GM21825 (cell line): Measurements from ENCODE around the gene PRRX1.

Experiments
- ATAC-seq: cut with Tn5 transposase; IDR thresholded peaks from one replicate; pipeline ENCODE4 v1.9.1; 2021; ENCODE audit warnings: mild to moderate bottlenecking, moderate library complexity; ENCODE audit not compliant: unreplicated experiment

The PRRX1 gene

DNA sequence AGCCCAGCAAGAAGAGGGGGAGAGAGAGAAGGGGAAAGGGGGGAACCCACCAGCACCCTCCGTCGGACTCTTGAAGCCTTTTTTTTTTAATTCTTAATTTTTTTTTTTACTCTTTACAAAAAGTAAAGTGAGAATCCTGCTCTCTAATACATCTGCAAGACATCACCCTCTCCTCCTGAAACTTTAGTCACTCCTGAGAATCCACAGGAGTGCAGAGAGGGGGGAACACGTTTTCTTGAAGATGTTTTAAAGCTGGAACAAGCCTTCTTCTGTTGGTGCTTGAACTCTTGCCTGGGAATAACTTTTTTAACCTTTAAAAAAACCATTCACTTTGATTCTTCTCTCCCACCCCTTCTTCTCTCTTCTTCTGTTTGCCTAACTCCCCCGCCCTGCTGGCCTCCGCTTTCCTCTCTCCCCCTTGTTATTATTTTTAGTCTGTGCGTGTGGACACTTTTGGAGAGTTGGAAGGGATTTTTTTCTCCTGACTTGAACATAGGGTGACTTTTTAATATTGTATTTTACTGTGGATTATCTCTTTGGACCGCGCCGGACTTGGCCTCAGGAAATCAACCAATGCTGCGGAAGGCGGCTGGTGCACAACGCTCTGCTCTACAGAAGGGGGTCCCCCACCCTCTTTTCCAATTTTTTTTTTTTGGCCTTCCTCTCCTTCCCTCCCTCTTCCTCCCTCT lies 383 bp upstream of the PRRX1 start:
- ATAC-seq: no peak

DNA sequence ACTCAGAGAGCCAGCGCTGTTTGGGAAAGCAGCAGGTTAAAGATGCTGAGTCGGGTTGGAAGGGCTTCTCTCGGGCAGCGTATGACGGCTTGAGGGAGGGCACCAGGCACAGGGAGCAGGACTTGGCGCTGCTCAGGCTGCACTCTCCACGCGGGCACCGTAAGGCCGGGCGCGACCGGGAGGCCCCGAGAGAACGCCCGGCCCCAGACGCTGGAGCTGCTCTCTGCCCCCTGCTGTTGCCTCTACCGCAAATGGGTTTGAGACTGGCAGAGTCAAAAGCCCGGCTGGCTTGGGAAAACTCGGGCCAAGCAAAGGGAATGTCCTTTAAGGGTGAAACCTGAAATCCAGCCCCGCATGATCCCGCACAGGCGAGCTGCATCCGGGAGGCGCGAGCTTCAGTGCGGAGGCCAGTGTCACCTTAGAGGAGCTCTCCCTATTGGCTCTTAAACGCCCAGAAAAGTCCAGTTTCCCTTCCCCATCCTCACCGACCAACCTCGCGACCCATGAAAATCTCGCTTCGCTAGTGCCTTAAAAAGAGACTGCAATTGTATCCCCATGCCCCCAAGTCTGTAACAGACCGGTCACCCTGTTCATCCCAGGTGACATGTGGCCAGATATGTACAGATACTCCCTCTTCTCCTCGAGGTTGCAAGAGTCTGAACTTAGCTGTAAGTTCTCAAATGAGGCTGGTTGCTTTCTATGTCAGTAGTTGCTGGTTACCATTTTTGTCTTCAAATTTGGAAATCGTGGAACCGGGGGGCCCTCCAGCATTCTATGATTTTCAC lies 1.1 kb downstream of the PRRX1 start:
- ATAC-seq: no peak

DNA sequence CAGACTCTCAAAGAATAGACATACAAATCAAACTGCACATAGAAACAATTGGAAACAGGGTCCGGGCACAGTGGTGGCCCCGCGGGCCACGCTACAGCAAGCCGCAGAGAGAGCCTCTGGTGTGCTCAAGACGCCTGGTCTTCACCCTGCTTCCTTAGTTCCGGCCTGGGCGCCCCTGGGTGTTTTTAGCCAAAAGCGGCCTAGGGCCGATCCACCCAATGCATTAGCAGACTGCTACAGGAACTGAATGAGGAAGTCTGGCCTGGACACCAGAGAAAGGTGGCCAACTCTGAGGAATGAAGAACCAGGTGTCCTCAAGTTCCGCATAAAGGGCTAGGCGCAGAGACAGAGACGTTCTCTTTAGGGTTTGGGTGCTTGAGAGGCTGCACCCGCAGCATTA lies 1.7 kb downstream of the PRRX1 start:
- ATAC-seq: no peak

DNA sequence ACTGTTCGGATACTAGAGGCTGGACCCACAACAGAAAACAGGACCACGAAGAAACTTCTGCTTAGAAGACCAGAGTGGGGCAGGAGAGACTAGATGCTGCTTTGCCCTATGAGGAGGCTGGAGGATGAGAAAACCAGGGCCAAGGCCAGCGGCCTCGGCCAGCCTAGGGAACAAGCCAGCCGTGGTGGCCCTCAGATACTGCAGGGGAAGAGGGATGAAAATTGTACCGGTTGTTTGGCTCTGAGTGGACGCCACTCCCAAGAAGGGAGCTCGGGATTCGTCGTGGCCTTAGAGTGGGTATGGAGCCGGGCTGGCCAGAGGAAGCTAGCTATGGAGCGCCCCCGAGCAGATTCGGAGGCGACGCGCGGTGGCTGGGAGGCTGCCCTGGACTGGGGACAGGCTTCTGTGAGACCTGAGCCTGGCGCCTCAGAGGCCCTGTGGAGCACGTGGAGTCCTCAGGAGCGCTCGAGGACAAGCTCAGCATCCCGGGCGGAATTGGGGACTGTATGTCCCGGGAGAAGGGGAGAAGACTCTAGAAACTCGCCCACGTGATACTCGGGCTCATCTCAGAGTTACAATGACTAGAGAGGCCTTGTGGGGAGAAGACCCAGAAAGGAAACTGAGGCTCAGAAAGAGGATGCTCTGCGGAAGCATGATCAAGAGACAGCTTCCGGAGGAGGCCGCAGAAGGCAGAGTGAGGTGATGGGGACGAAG lies 2.8 kb downstream of the PRRX1 start:
- no peak for ATAC-seq

DNA sequence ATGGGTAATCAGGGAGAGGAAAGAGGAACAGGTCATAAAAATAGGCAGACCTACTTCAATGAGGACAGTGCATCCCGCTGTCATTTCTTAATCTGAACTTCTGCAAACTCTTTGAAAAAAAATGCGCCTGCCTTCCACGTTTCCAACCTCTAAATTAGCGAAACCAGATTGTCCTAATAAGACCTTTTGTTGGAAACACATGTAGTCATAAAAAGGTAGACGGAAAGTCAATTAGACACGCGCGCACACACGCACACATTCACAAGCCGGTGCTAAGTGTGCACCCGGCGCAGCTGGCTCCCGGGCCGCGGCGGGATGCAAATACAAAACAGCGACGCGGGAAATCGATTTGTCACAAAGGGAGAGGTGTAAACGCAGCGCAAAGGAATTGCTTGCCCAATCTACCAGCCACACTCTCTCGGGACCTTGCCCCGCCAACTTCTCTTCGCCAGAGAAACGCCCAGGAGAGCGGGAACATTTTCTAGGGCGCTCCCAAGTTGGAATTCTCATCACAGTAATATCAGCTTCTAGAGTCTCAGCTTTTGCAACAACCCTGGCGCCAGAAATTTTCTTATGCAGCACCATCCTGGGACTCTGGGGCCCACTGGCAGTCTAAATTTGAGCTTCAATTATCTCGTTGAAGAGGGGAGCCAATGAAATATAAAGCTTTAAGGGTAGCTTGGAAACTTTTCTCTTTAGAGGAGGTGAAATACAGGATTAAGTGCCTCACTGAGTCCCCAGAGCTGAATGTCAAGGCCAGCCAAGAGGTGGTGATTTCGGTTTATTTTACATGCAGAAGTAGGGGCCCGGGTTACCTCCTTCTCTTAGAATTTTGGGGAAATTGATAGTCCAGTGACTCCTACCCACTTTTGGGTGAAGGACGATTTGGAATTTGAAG lies 4.5 kb downstream of the PRRX1 start:
- no peak for ATAC-seq

DNA sequence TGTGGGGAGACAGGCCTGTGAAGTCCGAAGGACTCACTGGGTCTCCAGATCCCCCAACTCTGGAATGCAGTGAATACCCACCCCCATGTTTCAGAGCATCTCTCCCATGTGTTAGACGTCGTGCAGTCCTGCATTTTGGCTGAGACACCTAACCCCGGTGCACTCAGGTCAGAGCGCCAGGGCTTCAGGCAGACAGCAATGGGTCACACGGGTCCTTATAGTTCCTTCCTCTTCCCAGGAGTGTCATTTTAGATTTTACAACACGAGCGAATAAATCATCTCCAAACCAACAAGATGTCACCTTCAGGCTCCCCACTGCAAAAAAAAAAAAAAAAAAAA lies 5.1 kb downstream of the PRRX1 start:
- ATAC-seq: no peak

DNA sequence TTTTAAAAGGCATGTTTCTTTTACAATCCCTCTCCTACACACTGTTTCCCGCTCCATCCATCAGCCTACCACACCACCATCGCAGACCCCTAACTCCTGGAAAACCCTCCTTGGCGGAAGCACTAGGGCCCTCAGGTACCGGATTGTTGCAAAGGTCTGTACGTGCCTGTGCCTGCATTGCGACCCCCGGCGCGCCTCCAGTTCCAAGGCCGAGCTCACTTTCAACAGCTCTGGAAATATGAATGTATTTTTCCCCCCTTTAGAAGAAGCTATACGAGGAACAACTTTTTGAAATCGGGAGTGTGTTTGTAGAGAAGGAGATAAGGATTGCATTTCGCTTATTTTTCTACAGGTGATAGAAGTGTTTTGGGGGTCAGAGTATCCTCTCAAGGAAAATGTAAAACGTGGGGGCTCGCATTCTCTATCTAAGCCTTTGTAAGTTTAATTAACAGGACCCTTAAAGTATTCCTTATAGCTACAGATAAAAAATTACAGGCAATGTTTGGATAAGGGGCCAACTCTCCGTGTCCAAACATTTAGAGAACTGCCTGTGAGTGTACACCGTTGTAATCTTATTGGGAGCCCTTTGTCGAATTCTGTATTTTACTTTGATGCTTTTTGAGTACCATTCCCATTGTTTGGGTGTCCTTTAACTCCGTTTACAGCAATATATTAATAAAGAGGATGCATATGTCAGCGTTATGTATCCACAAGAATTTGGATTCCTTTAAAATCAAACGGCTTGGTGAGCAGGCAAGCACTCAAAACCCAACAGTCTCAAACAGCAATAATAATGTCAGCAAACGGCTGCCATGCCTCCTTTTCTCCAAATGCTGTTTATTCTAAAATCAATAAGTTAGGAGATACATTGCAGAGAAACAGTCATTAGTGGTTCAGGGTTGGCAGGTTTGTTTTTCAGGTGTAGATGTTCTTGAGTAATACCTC lies 5.9 kb downstream of the PRRX1 start:
- no peak for ATAC-seq

DNA sequence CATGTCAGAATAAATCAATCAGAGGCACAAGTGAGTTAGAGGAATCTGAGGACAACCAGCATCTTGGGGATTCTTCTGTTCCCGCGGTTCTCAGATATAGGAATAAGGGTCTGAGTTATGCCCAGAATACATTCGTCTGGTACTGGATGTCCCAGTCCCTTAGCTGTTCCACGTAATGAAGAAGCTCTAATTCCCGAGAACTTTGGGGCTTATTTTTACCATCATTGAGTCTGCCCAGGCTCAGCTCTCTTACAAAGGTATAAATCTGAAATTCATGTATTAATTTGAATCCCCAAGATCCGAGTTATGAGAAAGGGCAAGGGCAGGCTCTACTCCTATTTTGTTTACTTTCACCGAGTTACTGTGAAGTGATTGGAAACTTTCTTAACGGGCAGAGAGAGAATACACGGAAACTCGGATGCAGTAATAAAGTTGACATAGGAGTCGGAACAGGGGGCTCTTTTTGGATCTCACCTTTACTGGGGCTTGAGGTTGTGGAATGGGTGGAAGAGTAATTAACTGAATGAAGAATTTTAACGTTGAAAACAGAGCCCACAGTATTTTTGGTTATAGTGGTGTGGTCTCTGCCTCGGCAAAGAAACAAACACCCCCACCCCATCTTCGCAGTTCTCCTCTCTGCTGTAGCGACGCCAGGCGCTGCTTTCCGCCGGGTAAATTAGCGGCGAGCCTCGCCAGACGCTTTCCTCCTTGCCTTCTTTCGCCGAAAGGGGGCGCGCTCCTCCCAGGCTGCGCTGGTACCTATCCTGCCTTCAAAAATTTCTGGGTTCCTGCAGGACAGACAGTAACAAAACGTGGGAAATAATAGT lies 7.1 kb downstream of the PRRX1 start:
- ATAC-seq: no peak

DNA sequence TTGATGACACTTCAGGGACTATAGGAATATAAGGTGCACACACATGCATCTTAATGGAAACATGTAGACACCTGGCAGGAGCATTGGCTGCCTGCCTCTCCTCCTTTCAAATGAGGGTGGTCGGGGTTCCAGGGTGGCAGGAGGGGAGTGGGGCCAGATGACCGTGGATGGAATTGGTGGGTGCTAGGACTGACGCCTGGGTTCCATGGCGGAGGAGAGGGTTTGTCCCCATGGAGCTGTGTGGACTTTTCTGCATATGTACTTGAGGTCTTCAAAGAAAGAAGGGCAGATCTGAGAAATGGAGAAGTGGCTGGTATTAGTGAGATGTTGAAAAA lies 7.7 kb downstream of the PRRX1 start:
- no peak for ATAC-seq

DNA sequence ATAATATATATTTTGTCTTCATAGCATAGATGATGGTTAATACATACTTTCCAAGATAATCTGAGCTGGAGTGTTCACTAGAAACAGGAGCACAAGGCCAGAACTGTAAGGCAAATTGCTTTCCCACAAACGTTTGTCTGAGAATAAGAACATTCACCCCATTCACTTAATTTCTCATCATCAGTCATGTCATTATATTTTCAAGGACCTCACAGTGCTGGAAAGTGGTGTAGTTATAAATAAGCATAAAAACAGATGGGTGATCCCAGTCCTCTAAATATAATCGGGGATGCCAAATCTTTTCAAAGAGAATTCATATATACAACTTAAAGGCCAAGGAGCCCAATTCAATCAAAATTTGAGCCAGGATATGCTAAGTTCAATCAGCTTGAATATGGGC lies 8.4 kb downstream of the PRRX1 start:
- ATAC-seq: no peak

DNA sequence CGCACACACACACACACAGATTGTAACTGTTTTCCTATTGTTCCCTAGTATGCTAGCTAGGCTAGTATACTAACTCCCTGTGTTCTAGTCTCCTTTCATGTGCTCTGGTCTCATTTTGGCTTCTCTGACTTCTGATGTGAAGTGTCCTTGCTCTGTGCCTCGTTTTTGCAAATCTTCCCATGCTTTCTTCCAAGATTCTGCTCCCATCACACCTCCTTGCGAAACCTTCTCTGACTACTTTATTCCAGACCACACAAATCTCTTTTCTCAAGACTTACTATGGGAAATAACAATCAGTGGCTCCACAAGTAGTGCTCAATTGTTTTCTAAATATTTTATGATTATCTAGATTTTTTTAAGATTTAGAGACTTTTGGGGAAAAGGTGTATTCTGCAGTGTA lies 10.3 kb downstream of the PRRX1 start:
- ATAC-seq: no peak

DNA sequence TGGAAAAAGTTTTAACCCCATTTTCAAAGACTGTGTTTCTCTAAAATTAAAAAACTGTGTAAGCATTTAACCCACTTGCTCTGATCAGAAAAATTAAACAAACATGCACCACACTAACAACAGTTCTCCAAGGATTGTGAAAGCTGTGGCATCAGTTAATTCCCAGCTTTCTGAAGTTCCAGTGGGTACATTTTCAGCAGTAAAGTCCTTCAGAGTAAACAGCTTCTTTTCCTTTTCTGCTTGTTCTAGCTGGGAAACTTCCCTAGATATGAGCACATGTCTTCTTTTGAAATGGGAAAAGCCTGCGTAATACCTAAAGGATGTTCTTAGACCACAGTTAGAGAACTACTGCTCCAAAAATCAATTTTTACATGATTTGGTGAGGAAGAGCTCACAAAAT lies 11.1 kb downstream of the PRRX1 start:
- ATAC-seq: no peak

DNA sequence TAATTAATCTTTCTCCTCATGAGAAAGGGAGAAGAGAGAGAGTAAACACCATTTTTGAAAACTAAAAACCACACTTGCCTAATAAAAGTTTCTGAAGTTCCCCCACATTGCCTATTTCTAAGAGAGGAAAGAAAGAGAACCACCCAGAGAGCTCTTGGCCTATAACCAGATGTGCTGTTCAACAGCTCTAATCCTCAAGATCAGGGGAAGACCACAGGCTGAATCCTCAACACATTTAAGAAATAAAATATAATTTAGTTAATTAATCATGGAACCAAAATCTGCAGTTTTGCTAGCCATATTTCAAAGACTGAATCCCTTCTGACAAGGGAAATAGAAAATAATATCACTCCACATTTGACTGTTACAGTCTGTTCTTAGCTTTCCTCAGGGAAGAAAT lies 11.9 kb downstream of the PRRX1 start:
- no peak for ATAC-seq

DNA sequence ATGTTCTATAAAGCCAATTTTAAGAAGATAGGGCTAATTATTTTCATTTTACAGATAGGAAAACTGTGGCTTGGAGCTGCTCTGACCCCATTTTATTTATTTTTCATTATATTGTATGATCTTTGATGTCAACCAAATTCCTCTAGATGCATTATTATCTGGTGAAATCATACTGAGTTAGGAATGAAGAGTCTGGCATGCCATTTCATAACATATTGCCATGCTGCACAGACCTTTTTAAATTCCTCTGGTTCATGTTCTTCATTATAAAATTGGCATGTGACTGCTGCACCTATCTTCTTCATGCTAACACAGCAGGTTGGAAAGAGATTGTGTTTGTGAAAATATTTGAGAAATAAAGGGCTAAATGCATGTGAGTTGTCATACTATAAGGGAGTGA lies 12.7 kb downstream of the PRRX1 start:
- ATAC-seq: no peak

DNA sequence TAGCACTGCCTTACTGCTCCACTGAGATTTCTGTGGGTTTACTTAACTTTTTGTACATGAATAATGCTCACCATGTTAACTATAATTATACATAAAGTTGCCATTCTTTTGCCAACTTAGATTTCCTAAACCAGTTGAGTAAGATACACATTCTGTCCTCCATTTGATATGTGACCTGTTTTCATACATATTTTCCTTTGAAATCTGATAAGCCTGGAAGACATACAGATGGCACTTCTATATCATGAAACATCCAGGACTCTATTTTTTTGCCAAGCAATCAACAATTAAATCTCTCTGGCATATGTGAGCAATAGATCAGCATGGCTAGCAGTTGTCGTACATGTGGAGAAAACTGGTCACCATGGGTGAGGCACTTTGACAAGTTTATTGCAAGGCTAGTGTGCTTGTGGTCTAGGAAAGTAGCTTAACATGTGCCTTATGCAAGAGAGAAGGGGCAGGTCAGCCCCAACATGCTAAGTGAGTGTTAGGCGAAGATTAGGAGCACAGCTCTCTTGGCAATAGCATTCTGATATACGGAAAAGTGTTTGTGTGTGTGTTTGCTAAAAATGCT lies 14.2 kb downstream of the PRRX1 start:
- ATAC-seq: no peak

DNA sequence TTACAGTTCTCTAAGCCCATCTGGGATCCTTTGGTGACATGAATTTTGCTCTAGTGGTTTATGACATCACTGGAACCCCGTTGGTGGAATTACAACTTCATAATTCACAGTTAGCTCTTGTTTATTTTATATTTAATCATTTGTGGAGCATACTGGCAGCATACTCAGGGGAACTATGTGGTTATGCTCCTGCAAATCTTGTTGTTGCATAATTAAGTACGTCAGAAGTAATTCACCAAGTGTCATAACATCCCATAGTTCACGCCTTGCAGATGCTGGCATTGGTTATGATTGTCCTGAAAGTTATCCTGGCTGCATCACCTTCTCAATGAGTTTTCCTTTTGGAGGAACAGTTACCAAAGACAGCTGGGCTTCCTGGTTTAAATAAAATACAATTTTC lies 16.5 kb downstream of the PRRX1 start:
- no peak for ATAC-seq

DNA sequence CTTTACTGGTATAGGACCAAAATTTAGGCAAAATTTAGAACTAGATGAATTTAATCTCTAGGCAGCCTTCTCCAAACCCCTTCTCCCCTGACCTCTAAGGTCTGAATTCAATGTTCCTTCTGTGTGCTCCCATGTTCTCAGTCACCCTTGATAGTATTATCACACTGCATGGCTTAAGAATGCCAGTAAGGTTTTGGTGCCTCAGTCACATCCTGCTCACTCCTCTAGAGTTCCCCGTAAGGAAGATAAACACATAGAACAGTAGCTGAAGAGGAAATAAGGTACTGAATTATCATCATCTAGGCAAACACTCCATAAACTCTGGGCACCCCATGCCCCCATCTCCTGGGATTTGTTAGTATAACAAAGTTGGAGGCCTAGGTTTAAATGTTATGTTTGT lies 18.2 kb downstream of the PRRX1 start:
- ATAC-seq: no peak

DNA sequence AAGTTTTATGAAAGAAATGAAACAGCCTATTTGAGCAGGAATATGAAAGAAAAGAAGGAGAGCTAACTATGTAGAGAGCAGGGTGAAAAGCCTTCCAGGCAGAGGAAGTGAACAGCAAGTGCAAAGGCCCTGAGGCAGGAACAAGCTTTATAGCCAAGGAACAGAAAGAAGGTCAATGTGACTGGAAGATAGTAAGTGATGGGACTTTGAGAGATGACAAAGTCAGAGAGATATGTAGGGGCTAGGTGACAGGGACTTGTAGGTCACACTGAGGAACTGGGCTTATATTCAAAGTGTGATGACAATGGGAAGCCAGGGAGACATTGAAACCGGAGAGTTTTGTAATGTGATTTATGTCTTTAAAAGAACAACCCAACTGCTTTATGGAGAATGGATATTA lies 18.9 kb downstream of the PRRX1 start:
- ATAC-seq: no peak

DNA sequence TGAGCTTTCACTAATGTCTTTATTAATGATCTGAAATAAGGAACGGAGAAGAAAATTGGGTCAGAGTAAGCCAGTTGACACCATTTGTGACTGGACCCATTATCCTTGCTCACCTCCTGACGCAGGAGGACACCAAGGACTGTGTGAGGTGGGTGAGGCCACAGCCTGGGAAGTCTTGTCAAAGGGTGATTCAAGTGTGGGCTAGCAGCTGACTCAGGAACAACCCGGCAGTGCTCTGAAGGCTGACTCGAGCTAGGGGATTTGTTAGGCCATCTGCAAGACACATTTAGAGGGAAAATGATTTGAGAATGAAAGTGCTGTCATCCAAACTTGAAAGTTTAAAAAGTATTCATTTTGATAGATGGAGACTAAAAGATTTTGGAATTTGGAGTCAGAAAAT lies 21.2 kb downstream of the PRRX1 start:
- ATAC-seq: no peak
